H54 (cell line): ENCODE data around the gene RAP1GAP.

Experiments
- DNase-seq: peaks from one replicate; pipeline ENCODE4 v3.0.0; 2011; ENCODE audit warnings: low spot score, mixed read lengths; ENCODE audit not compliant: insufficient read length
- FAIRE-seq: peaks from 3 replicates; lab custom pipeline; 2011; peaks lifted over from hg19 to GRCh38; lab: Jason Lieb, UNC
- POLR2A ChIP-seq: IDR thresholded peaks from 2 replicates; pipeline ENCODE4 v1.6.1; 2011; ENCODE audit warnings: low read depth, mild to moderate bottlenecking, low read length

RAP1GAP gene

DNA sequence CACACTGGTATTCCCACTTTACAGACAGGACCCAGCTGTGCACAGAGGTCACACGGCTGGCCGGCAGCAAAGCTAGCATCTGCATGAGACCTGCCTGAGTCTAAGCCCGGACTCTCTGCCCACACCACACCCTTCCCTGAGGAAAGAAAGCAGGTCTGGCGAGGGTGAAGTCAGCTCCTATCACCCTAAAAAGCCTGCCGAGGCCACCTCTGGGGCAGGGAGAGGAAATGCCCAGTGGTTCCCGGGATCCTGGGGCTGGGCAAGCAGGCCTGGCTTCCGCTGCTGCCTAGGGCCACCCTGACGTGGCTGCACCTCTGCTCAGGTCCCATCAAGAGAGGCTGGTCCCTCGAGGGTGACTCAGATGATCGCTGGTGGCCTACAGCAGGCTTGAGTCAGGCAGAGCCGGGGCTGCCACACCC, 42.2 kb downstream of the RAP1GAP start:
- FAIRE-seq: peak; percentile 61

DNA sequence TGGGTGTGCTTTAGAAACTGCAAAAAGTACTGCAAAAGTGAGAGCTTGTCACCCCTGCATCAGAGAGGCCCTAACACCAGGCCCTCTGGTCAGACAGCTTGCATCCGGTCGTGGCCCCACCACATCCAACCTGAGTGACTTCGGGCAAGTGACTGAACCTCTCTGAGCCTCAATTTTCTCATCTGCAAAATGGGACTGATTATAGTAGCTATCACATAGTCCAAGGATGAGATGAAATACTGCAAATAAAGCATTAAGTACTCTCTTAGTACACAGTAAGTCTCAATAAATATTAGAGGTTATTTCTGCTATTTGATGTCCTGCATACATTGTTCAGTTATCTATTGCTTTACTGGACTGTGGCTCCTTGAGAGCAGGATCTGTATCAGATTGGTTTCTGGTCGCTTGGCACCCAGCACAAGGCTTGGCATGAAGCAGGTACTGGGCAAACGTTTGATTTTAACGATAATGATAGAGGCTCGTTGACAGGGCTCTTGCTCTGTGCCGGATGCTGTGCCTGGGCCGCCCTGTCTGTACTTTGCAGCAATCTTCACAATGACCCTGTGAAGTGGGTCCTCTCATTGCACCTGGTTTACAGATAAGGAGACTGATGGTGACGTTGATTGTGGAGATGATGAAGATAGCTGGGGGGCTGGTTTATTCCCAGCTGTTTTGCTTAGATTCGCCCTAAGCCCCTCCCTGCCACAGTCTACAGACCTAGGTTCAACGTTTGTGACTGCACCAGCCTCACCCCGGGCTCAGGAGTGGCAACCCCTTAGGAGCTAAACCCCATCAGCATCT, 43.6 kb downstream of the RAP1GAP start:
- TF ChIP-seq POLR2A: no peak
- DNase-seq (no peak), FAIRE-seq (no peak)

More for the DNA sequence above, 42.2 kb downstream of the RAP1GAP start:
- TF ChIP-seq POLR2A: no peak
- peak; percentile 79 for DNase-seq

DNA sequence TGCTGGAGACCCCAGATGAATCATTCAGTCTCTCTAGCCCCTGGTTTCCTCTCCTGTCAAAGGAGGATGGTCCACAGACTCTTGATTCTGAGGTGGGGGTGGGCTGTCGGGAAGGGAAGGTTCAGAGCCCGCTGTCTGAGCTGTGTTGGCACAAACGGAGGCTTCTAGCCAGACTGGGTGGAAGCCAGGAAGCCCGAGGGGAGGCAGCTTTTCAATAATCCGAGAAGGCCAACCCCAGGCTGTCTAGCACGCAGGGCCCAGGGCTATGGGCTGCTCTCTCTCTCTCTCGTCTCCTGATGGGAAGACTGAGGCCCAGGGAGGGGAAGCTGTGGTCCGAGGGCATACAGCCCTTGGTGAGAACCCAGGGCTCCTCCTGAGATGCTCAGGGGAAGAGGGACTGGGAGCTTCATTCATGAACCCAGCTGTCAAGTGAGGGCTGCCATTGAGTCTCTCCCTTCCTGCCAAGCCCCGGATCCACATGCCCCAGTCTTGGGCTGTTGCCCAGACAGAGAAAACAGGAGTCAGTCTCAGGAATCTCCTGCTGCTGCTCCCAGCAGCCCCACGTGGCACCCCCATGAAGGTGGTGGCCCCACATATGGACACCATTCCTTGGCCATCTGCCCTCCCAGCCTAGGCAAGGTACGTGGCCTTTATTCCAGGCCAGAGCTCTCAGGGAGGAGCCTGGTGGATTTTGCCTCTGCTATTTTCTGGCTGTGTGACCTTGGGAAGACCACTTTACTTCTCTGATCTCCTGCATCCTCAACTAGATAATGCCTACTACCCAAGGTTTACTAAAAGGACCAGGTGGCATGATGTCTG, 44.4 kb downstream of the RAP1GAP start:
- no peak for DNase-seq
- no peak for TF ChIP-seq POLR2A
- no peak for FAIRE-seq

DNA sequence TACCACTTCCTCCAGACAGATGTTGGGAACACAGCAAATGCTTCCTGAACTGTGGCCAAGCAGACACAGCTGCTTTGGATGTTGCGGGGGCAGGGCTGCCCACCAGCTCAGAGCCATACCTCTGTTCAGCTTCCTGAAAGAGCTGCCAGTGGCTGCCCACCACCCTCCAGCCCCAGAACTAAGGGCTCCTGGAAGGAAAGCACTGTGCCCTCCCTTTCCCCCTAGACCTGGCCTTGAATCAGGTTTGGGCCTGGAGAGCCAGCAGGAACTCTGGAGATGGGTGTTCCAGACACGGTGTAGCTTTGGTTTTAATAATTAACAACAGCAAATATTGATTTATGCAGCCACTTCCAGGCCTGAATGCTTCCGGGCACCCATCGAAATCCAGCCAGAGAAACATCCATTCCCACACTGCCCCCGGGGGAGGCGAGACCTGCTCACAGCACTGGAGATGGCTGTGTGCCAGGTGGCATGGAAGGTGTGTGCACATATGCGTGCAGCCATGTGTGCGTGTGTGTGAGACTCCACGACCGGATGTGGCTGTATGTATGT, 45.7 kb downstream of the RAP1GAP start:
- DNase-seq (no peak), FAIRE-seq (no peak)
- TF ChIP-seq POLR2A: no peak

DNA sequence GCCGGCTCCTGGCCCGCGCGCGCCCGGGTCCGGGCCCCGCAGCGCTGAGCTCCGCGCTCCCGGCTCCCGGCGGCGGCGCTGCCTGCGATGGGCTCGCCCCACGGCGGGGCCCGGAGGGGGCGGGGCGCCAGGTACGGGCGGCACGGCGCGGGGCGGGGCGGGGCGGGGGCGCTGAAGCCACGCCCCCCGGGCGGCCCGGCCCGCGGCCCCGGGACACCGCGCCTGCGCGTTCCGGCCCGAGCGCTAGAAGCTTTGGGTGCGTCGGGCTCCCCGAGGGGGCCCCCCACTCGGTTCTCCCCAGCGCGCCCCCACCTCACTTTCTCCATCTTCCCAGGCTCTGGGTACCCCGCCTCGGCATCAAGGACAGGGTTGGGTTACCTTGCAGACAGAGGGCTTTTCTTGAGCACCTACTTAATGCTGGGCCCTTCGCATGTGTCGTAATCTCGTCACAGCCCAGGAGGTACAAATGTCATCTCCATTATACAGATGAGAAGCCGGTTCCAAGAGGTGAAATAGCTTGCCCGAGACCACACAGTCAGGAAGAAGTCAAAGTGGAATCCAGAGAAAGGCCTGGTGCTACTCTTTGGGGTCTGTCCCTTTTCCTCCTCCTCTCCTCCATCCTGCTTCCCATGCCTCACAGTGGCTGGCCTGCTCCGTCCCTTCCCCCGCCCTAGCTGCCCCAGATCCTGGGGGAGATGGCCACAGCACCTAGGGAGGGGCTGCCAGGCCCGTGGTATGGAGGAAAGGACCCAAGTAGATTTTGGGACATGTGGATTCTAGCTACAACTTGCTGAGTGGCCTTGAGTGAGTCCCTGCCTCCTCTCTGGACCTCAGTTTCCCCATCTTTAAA, 46.5 kb downstream of the RAP1GAP start:
- FAIRE-seq: no peak
- TF ChIP-seq POLR2A: no peak
- DNase-seq: no peak

DNA sequence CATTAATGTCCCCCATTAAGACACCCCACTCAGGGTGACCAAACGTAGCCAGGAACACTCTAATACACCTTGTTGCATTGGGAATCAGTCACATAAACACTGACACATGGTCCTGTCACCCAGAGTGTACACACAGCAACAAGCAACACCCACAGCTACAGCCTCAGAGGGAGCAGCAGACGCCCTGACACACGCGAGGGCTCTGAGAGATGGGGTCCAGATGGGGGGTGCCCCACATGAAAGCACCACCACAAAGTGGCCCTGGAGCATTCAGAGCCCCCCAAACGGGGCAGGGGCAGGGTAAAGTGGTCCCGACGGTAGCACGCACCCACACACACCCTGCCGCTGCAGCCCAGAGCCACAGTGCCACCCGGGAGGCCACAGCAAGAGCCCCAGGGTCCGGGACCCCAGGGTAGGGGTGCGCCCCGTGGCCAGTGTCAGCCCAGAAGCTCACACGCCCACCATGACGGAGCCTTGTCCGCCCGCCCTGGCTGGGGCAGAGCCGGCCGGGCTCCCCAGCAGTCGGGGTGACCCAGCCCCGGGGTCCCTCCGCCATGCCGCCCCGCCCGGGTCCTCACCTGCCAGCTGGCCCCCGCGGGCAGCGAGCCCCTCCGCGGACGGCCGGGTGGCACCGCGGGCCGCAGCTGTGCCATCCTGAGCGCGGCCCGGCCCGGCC, 47.3 kb downstream of the RAP1GAP start:
- DNase-seq (no peak), FAIRE-seq (no peak)
- TF ChIP-seq POLR2A: no peak

DNA sequence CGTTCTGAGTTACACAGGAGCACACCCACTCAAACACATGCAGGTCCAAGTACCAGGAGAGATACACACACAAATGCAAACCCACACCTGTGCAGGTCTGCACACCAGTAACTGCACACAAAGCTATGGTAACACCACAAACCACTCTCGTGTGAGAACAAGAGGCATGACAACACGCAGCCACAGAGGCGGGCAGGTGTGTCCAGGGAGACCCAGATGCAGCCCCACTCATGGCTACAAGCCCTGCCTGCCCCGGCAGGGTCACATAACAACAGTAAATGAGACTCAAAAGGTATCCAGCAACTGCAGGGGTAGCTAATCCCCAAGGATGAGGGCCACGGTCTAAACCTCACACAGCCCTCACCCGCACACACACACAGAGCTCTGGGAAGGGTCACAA, 48.1 kb downstream of the RAP1GAP start:
- DNase-seq: no peak
- no peak for FAIRE-seq
- TF ChIP-seq POLR2A: no peak

DNA sequence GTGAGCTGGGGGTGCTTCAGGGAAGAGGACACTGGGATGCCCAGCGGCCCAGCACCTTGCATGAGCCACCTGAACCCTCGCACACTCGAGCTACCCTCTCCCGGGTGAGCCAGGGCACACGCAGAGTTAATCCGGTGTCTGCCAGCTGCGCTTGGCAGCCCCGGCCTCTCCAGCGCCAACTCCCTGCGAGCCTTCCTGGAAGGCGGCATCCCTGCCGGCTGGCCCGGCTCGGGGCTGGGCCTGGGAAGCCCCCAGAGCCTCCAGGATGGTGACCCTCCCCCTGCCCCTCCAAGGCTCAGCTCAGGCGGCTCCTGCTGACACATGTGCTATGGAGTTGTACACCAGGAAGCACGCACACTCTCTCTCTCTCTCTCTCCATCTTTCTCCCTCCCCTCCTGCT, 48.7 kb downstream of the RAP1GAP start:
- no peak for FAIRE-seq
- DNase-seq: no peak
- no peak for TF ChIP-seq POLR2A

DNA sequence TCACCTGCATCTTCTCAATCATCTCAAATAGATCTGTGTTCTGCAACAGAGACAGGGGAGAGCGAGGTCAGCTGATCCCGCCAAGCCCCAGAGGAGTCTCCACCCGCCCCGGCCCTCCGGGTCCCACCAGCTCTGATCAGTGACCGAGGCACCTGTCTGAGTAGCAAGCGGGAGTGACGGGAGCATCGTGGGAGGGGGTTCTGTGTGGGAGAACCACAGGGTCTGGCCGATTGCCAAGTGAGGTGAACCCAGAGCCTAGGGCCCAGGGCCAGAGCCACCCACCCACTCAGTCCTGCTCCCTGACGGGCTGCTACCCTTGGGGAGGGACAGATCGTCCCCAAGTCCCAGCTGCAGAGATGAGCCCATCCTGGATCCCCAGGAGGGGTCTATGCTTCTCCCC, 49.1 kb downstream of the RAP1GAP start:
- FAIRE-seq: no peak
- TF ChIP-seq POLR2A: no peak
- DNase-seq: no peak

DNA sequence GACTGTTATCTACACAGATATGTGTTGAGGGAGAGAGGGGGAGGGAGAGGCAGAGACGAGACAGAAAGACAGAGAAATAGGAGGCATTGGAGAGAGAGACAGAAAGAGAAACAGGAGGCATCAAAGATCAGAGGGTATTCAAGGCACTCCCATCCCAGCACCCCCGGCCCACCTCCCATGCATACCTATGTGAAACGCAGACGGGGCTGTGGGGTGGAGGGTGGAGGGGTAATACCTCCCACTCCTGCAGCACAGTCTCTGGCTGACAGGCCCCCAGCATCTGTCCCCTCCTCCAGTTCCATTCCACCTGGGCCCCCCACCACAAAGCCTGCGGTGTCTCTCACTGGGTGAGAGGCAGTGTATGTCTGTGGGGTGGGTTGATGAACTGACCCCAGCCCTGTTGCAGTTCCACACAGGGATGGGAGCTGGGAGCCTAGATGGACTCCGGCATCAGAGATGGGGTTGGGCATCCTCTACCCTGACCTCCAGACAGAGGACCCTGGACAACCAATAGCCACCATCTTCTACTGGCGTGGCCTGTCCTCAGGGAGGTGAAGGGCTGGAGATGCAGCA, 49.7 kb downstream of the RAP1GAP start:
- FAIRE-seq: no peak
- DNase-seq: no peak

DNA sequence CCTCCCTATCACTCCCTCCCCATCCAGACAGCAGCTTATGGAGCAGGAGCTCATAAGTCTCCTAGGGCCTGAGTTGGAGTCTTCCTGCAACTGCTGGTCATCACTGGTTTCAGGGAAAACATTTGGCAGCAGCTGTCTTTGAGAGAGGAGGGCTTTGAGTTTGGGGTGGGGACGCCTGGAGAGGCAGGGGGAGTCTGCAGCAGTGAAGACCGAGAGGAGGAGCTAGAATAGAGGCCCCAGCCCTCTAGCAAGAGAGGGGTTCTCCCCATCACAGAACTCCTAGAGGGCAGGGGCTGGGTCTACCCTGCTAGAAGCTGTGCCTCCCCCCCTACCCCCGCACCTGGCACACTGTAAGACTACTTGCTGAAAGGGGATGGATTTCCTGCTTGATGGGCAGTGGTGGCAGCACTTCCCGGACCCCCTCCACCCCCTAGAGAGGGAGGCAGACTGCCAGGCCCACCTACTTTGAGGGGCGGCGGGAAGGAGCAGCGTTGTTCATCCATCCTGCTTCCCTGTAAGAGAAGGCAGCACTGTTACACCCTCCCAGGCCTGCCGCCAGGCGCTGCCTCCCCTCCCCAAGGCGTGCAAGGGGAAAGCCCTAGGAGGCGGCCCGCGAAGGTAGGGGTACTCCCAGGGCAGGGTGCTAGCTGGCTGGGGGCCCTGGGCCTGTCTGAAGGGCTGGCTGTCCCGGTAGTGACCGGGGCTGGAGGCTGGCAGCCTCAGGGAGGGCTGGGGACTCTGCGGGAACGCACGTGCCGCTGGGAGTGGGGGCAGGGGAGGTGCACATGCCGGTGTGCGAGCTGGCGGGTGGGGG, 50.4 kb downstream of the RAP1GAP start:
- TF ChIP-seq POLR2A: no peak
- FAIRE-seq: no peak

More for the DNA sequence above, 49.7 kb downstream of the RAP1GAP start:
- TF ChIP-seq POLR2A: no peak

DNA sequence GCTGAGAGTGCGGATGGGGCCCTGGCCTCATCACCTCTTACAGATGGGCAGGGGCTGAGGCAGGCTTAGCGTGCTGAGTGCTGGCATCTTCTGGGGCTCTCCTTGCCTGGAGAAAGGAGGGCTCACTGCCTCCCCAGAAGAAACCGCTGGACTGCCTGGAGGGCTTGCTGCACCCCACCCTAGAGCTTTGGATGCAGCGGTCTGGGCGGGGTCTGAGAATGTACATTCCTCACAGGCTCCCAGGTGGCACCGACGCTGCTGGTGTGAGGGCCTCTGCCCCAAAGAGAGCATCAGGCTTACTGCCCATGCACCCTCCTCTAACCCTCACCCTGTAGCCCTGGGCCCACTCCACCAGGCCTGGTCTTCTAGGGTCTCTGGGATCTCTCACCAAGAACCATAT, 51.1 kb downstream of the RAP1GAP start:
- FAIRE-seq: no peak
- TF ChIP-seq POLR2A: no peak

More for the DNA sequence above, 50.4 kb downstream of the RAP1GAP start:
- DNase-seq: no peak

More for the DNA sequence above, 51.1 kb downstream of the RAP1GAP start:
- DNase-seq: no peak
